Measurements from ENCODE around the gene MED19.
"Not testable (repeated sequence)": the region's sequence is repeated elsewhere in the genome, so short reads cannot be mapped to it uniquely, and the experiment has no call there.

The MED19 gene

DNA sequence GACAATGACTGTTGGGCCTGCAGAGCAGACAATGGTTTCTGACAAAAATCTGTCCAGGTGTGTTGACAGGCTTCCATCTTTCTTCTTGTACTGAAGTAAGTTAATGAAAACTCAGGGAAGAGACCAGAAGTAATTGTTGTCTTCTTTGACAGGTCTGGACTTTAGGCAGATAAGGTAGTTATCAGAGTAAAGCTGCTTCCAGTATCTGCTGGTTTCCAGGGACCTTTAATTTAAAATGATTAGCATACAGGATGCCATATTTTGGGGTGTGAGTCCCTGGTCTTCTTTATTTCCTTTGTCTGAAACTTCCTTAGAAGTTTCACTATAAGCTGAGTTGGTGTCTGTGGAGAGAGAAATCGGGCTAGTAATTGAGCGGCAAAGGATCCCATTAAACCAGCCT is 1.8 kb upstream of the MED19 start:
- peaks cover 0 to 8% of the 10 kb centered on the region in 2 experiments for H3K4me1 ChIP-seq (ENCODE audit: control insufficient read depth in 1 of 2, insufficient read depth in 2 of 2, low read length in 2 of 2)
- H4K12ac ChIP-seq (ENCODE audit: low read depth, low read length) = no peak overlapping the region
- WGBS (ENCODE audit: extremely low coverage, insufficient coverage, insufficient read length) = no CpG with 5 or more reads among the region's 2 CpGs
- no peak overlapping the region for H2BK120ac ChIP-seq (ENCODE audit: insufficient read depth, low read length, poor library complexity)
- H2BK5ac ChIP-seq (ENCODE audit: low read depth, low read length, poor library complexity) = no peak overlapping the region
- H3K79me1 ChIP-seq (ENCODE audit: low read length) = peaks cover 7% of the 10 kb centered on the region
- no peak for DNase-seq
- no peak overlapping the region for H2AFZ ChIP-seq (ENCODE audit: insufficient read depth, low read length, poor library complexity)
- no peak overlapping the region for H4K91ac ChIP-seq (ENCODE audit: low read depth, low read length)
- H3K4me2 ChIP-seq (ENCODE audit: low read length) = peak overlapping the region; percentile 63
- peaks cover 5 to 6% of the 10 kb centered on the region in 2 experiments for H3K36me3 ChIP-seq (ENCODE audit: control insufficient read depth in 1 of 2, insufficient read depth in 2 of 2, low read length in 2 of 2)
- no peak overlapping the region for H3K23ac ChIP-seq (ENCODE audit: low read length)
- H2BK12ac ChIP-seq (ENCODE audit: low read length) = no peak overlapping the region
- H2AK5ac ChIP-seq (ENCODE audit: low read length) = no peak overlapping the region
- H3K9me3 ChIP-seq (ENCODE audit: insufficient read depth, low read depth, low read length) = peaks cover 2% of the 10 kb centered on the region
- H3K27me3 ChIP-seq (ENCODE audit: insufficient read depth, low read length) = no peaks in the 10 kb centered on the region
- H3K14ac ChIP-seq (ENCODE audit: low read length) = no peak overlapping the region
- H3K27ac ChIP-seq (ENCODE audit: low read depth, low read length) = no peak overlapping the region
- H3K18ac ChIP-seq (ENCODE audit: low read length) = no peak overlapping the region
- H4K8ac ChIP-seq (ENCODE audit: low read depth, low read length) = no peak overlapping the region
- H3K9ac ChIP-seq (ENCODE audit: low read length) = no peak overlapping the region
- no peak overlapping the region for H3K4me3 ChIP-seq (ENCODE audit: low read depth, low read length)
- peaks cover 11% of the 10 kb centered on the region for H3K79me2 ChIP-seq (ENCODE audit: control insufficient read depth, insufficient read depth, low read length, poor library complexity)
- peak overlapping the region; percentile 76 for H3K4ac ChIP-seq (ENCODE audit: low read depth, low read length)

GRCh38 chr11:57712256-57713150 is 488 bp upstream of the MED19 start, which contains the start of gene TMX2:
Gene TMX2 (plus strand): TSS chr11:57712593. CDS start chr11:57712619, 26 bp downstream.
- Histone ChIP-seq H3K9ac (ENCODE audit: low read length) (peak within 1 kb of the TSS; percentile 99), H3K79me2 (ENCODE audit: control insufficient read depth, insufficient read depth, low read length, poor library complexity) (peaks cover 11% of the 10 kb centered on the region), H3K27ac (ENCODE audit: low read depth, low read length) (peak within 1 kb of the TSS; percentile 86), H4K12ac (ENCODE audit: low read depth, low read length) (peak within 1 kb of the TSS; percentile 100), H3K14ac (ENCODE audit: low read length) (peak within 1 kb of the TSS; percentile 98), H3K36me3 (ENCODE audit: control insufficient read depth in 1 of 2, insufficient read depth in 2 of 2, low read length in 2 of 2) (peaks cover 0 to 2% of the 10 kb centered on the region in 2 experiments), H4K91ac (ENCODE audit: low read depth, low read length) (peak within 1 kb of the TSS; percentile 98), H2BK5ac (ENCODE audit: low read depth, low read length, poor library complexity) (peak within 1 kb of the TSS; percentile 83), H3K4me3 (ENCODE audit: low read depth, low read length) (peak within 1 kb of the TSS; percentile 100), H3K27me3 (ENCODE audit: insufficient read depth, low read length) (no peaks in the 10 kb centered on the region), H3K4me1 (ENCODE audit: control insufficient read depth in 1 of 2, insufficient read depth in 2 of 2, low read length in 2 of 2) (peaks cover 0 to 8% of the 10 kb centered on the region in 2 experiments), H4K8ac (ENCODE audit: low read depth, low read length) (peak within 1 kb of the TSS; percentile 100), H2AFZ (ENCODE audit: insufficient read depth, low read length, poor library complexity) (peak within 1 kb of the TSS; percentile 96), H3K9me3 (ENCODE audit: insufficient read depth, low read depth, low read length) (peaks cover 2% of the 10 kb centered on the region), H3K4ac (ENCODE audit: low read depth, low read length) (peak within 1 kb of the TSS; percentile 76), H2AK5ac (ENCODE audit: low read length) (peak within 1 kb of the TSS; percentile 98), H2BK120ac (ENCODE audit: insufficient read depth, low read length, poor library complexity) (peak within 1 kb of the TSS; percentile 96), H3K79me1 (ENCODE audit: low read length) (peaks cover 7% of the 10 kb centered on the region), H3K4me2 (ENCODE audit: low read length) (peak within 1 kb of the TSS; percentile 86), H3K18ac (ENCODE audit: low read length) (peak within 1 kb of the TSS; percentile 95), H2BK12ac (ENCODE audit: low read length) (no peak within 1 kb of the TSS), H3K23ac (ENCODE audit: low read length) (no peak within 1 kb of the TSS)
- no CpG with 5 or more reads among the region's 53 CpGs for WGBS (ENCODE audit: extremely low coverage, insufficient coverage, insufficient read length)
- DNase-seq = peak; percentile 96 to 99

DNA sequence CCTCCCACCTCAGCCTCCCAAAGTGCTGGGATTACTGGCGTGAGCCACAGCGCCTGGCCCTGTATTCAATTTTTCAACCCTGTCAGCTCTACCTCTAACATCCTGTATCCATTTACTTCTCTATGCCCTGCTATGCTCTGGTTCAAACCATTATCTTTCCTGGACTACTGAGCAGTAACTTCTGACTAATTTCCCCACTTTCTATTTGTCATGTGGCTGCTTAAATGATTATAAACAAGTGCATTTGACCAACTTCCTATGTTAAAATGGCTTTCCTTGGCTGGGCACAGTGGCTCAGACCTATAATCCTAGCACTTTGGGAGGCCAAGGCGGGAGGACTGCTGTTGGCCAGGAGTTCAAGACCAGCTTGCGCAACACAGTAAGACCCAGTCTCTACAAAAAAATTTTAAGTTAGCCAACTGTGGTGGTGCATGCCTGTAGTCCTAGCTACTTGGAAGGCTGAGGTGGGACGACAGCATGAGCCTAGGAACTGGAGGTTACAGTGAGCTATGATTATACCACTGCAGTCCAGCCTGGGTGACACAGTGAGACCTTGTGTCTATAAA is 2.1 kb downstream of the MED19 start:
- no peak overlapping the region for H3K14ac ChIP-seq (ENCODE audit: low read length)
- H4K8ac ChIP-seq (ENCODE audit: low read depth, low read length) = no peak overlapping the region
- H2AK5ac ChIP-seq (ENCODE audit: low read length) = no peak overlapping the region
- H3K79me1 ChIP-seq (ENCODE audit: low read length) = peaks cover 7% of the 10 kb centered on the region
- no peak overlapping the region for H3K9ac ChIP-seq (ENCODE audit: low read length)
- no peak overlapping the region for H2BK120ac ChIP-seq (ENCODE audit: insufficient read depth, low read length, poor library complexity)
- H3K18ac ChIP-seq (ENCODE audit: low read length) = no peak overlapping the region
- H2BK5ac ChIP-seq (ENCODE audit: low read depth, low read length, poor library complexity) = no peak overlapping the region
- H2BK12ac ChIP-seq (ENCODE audit: low read length) = no peak overlapping the region
- no peak overlapping the region for H4K91ac ChIP-seq (ENCODE audit: low read depth, low read length)
- peaks cover 1 to 8% of the 10 kb centered on the region in 2 experiments for H3K36me3 ChIP-seq (ENCODE audit: control insufficient read depth in 1 of 2, insufficient read depth in 2 of 2, low read length in 2 of 2)
- no peak overlapping the region for H3K23ac ChIP-seq (ENCODE audit: low read length)
- no peak overlapping the region for H4K12ac ChIP-seq (ENCODE audit: low read depth, low read length)
- no CpG with 5 or more reads among the region's 5 CpGs for WGBS (ENCODE audit: extremely low coverage, insufficient coverage, insufficient read length)
- peaks cover 0 to 8% of the 10 kb centered on the region in 2 experiments for H3K4me1 ChIP-seq (ENCODE audit: control insufficient read depth in 1 of 2, insufficient read depth in 2 of 2, low read length in 2 of 2)
- H3K4me2 ChIP-seq (ENCODE audit: low read length) = no peak overlapping the region
- no peak overlapping the region for H3K4me3 ChIP-seq (ENCODE audit: low read depth, low read length)
- H3K27ac ChIP-seq (ENCODE audit: low read depth, low read length) = no peak overlapping the region
- DNase-seq = no peak
- no peaks in the 10 kb centered on the region for H3K27me3 ChIP-seq (ENCODE audit: insufficient read depth, low read length)
- no peak overlapping the region for H3K4ac ChIP-seq (ENCODE audit: low read depth, low read length)
- H2AFZ ChIP-seq (ENCODE audit: insufficient read depth, low read length, poor library complexity) = no peak overlapping the region
- no peaks in the 10 kb centered on the region for H3K9me3 ChIP-seq (ENCODE audit: insufficient read depth, low read depth, low read length)
- H3K79me2 ChIP-seq (ENCODE audit: control insufficient read depth, insufficient read depth, low read length, poor library complexity) = peaks cover 11% of the 10 kb centered on the region

DNA sequence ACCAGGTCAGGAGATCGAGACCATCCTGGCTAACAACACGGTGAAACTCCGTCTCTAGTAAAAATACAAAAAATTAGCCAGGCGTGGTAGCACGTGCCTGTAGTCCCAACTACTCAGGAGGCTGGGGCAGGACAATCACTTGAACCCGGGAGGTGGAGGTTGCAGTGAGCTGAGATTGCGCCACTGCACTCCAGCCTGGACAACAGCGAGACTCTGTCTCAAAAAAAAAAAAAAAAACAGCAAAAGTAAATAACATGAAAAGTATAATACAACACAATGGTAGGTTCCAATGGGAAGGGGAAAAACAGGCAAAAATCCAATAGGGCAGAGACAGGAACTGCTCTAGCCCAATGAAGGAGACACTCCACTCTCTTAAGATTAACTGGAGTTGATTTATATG is 6.6 kb downstream of the MED19 start:
- no CpG with 5 or more reads among the region's 8 CpGs for WGBS (ENCODE audit: extremely low coverage, insufficient coverage, insufficient read length)
- not testable (repeated sequence) for H3K9ac ChIP-seq (ENCODE audit: low read length)

More for the DNA sequence above, 6.6 kb downstream of the MED19 start:
- not testable (repeated sequence) for H3K14ac ChIP-seq (ENCODE audit: low read length); H3K79me2 ChIP-seq (ENCODE audit: control insufficient read depth, insufficient read depth, low read length, poor library complexity); H2BK5ac ChIP-seq (ENCODE audit: low read depth, low read length, poor library complexity); H3K23ac ChIP-seq (ENCODE audit: low read length); H4K12ac ChIP-seq (ENCODE audit: low read depth, low read length); H3K4ac ChIP-seq (ENCODE audit: low read depth, low read length); H3K9me3 ChIP-seq (ENCODE audit: insufficient read depth, low read depth, low read length); H3K27ac ChIP-seq (ENCODE audit: low read depth, low read length); H2BK12ac ChIP-seq (ENCODE audit: low read length); H3K4me2 ChIP-seq (ENCODE audit: low read length); H2AFZ ChIP-seq (ENCODE audit: insufficient read depth, low read length, poor library complexity); H3K79me1 ChIP-seq (ENCODE audit: low read length); H2BK120ac ChIP-seq (ENCODE audit: insufficient read depth, low read length, poor library complexity); H3K4me1 ChIP-seq (ENCODE audit: control insufficient read depth in 1 of 2, insufficient read depth in 2 of 2, low read length in 2 of 2); H4K91ac ChIP-seq (ENCODE audit: low read depth, low read length); H3K27me3 ChIP-seq (ENCODE audit: insufficient read depth, low read length); H3K4me3 ChIP-seq (ENCODE audit: low read depth, low read length); DNase-seq; H3K18ac ChIP-seq (ENCODE audit: low read length); H4K8ac ChIP-seq (ENCODE audit: low read depth, low read length); H2AK5ac ChIP-seq (ENCODE audit: low read length)
- peaks cover 21 to 28% of the 10 kb centered on the region in 2 experiments for H3K36me3 ChIP-seq (ENCODE audit: control insufficient read depth in 1 of 2, insufficient read depth in 2 of 2, low read length in 2 of 2)
